ENCODE measurements around the gene TRIM44.

DNA sequence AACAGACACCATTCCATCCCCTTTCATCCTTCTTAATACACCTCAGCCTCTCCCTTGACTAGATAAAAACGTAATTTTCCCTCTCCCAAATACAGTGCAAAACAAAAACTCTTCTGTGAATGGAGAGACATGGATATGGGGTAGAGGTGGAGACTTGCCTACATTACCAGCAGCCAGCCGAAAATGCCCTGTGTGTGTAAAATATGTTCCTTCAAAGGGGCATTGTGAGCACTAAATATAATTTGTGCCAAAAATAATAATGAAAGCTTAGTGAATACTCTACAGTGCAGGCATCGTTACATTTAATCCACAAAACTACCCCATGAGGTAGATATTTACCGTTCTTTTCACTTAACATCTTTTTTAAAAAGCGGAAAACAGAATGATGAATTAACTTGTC is 1.0 kb upstream of the TRIM44 start:
- TF ChIP-seq EZH2phosphoT487 (IDR thresholded peaks at IDR 0.05; ENCODE audit: borderline replicate concordance) (no peak), SP1 (IDR thresholded peaks at IDR 0.05; ENCODE audit: low read depth) (no peak)
- TF ChIP-seq, protein P1, sequence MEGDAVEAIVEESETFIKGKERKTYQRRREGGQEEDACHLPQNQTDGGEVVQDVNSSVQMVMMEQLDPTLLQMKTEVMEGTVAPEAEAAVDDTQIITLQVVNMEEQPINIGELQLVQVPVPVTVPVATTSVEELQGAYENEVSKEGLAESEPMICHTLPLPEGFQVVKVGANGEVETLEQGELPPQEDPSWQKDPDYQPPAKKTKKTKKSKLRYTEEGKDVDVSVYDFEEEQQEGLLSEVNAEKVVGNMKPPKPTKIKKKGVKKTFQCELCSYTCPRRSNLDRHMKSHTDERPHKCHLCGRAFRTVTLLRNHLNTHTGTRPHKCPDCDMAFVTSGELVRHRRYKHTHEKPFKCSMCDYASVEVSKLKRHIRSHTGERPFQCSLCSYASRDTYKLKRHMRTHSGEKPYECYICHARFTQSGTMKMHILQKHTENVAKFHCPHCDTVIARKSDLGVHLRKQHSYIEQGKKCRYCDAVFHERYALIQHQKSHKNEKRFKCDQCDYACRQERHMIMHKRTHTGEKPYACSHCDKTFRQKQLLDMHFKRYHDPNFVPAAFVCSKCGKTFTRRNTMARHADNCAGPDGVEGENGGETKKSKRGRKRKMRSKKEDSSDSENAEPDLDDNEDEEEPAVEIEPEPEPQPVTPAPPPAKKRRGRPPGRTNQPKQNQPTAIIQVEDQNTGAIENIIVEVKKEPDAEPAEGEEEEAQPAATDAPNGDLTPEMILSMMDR (IDR thresholded peaks at IDR 0.05 in 2 of 3, conservative IDR thresholded peaks at IDR 0.05 in 1 of 3; ENCODE audit: borderline replicate concordance in 1 of 3, insufficient read depth in 1 of 3, low read depth in 2 of 3, low read length in 2 of 3) = no peak

All from HCT116 (cell line).